Measurements from ENCODE around the gene PAN2.

Gene PAN2

DNA sequence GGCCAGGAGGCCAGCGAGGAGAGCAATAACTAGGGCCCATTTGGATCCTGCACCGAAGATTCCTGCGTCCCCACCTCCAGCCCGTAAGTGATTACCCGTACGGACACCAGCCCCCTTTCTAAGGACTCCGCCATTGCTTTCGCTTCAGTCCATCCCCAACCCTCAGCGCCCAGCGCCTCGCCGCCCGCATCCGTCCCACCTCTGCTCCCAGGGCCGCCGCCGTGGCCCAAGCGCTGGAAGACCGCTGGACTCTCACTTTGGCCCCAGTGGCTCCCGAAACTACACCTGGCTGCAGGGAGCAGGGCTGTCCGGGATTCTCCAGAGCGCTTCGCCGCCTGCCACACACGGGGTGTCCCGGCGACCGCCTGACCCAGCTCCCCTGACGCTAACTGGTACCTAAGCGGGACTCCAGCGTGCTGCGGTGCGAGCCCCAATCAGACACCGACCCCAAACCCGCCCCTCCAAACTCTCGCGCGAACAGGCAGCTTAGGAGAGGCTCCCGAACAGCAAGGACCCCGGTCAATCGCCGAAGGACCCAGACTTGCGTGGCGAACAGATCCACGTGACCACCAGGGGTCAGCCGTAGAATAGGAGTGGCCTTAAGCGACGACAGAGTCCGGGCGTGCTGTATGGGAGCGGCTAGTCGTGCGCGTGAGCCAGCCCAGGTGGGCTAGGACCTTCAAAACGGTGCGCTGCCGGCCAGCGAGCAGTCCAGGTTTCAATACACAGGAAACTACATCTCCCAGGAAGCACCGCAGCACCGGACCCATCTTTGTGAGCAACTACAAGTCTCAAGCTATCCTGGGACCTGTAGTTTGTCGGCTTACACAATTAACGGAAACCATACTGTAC is 18.0 kb downstream of the PAN2 start, which contains the start of gene CNPY2:
CNPY2 (minus strand) TSS at position 367 of the 852 bp plus-strand sequence. CDS start 771 bp downstream, outside the sequence.
- H3K27me3 ChIP-seq (ENCODE audit: insufficient read depth, low read depth, severe bottlenecking): no peaks in the 10 kb centered on the region
- H3K9me3 ChIP-seq (ENCODE audit: severe bottlenecking): no peaks in the 10 kb centered on the region
- H3K36me3 ChIP-seq: peaks cover 45% of the 10 kb centered on the region
- DNase-seq: peak; percentile 99
- TF ChIP-seq, protein P1, sequence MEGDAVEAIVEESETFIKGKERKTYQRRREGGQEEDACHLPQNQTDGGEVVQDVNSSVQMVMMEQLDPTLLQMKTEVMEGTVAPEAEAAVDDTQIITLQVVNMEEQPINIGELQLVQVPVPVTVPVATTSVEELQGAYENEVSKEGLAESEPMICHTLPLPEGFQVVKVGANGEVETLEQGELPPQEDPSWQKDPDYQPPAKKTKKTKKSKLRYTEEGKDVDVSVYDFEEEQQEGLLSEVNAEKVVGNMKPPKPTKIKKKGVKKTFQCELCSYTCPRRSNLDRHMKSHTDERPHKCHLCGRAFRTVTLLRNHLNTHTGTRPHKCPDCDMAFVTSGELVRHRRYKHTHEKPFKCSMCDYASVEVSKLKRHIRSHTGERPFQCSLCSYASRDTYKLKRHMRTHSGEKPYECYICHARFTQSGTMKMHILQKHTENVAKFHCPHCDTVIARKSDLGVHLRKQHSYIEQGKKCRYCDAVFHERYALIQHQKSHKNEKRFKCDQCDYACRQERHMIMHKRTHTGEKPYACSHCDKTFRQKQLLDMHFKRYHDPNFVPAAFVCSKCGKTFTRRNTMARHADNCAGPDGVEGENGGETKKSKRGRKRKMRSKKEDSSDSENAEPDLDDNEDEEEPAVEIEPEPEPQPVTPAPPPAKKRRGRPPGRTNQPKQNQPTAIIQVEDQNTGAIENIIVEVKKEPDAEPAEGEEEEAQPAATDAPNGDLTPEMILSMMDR (IDR thresholded peaks at IDR 0.05; ENCODE audit: low read depth, low read length): peak; percentile 41; the same call in 1 of the 2 replicates
- H3K27ac ChIP-seq: peak within 1 kb of the TSS; percentile 79
- peak within 1 kb of the TSS; percentile 89 for H3K4me3 ChIP-seq (ENCODE audit: low read depth, low read length)

DNA sequence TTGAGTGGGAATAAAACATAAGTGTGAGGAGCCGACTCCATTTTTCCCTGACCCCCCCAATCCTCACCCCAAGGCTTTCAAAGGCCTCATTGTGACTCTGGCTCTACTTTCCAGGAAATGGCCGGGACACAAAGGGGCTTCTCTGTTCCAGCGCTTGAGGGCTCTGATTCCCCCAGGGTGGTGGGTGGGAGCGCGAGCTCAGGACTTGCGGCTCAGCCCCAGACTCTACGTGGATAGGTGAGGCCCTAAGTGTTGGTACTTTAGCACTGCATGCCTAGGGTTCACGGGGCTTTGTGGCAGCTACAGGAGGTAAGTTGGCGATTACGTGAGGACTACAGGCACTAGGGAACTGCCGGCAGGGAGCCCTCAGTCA is 18.6 kb downstream of the PAN2 start:
- TF ChIP-seq, protein P1 (IDR thresholded peaks at IDR 0.05; ENCODE audit: low read depth, low read length): no peak
- peak overlapping the region; percentile 79 for H3K27ac ChIP-seq
- DNase-seq: peak; percentile 10
- no peaks in the 10 kb centered on the region for H3K9me3 ChIP-seq (ENCODE audit: severe bottlenecking)
- H3K4me3 ChIP-seq (ENCODE audit: low read depth, low read length): peak overlapping the region; percentile 89
- no peaks in the 10 kb centered on the region for H3K27me3 ChIP-seq (ENCODE audit: insufficient read depth, low read depth, severe bottlenecking)
- peaks cover 49% of the 10 kb centered on the region for H3K36me3 ChIP-seq

DNA sequence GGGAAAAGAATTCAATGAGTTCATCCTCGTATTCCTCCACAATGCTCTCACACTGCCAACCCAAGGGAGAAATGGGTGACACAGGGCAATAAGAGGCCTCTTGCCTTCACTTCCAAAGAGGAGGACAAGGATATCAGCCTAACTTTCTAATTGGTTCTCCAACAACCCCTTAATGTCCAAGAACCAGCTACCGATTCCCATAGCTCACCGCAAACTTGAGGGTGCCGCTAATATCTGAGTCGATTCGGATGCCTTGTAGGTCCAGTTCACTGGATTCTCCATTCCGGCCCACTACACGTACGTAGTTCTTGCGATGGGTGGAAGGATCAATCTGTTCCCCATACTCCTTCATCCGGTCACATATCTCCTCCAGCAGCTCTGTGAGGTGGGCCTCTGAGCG is 22.8 kb downstream of the PAN2 start:
- DNase-seq: no peak
- peaks cover 62% of the 10 kb centered on the region for H3K36me3 ChIP-seq
- H3K9me3 ChIP-seq (ENCODE audit: severe bottlenecking): no peaks in the 10 kb centered on the region
- H3K4me3 ChIP-seq (ENCODE audit: low read depth, low read length): no peak overlapping the region
- TF ChIP-seq, protein P1 (IDR thresholded peaks at IDR 0.05; ENCODE audit: low read depth, low read length): no peak
- no peaks in the 10 kb centered on the region for H3K27me3 ChIP-seq (ENCODE audit: insufficient read depth, low read depth, severe bottlenecking)
- no peak overlapping the region for H3K27ac ChIP-seq

DNA sequence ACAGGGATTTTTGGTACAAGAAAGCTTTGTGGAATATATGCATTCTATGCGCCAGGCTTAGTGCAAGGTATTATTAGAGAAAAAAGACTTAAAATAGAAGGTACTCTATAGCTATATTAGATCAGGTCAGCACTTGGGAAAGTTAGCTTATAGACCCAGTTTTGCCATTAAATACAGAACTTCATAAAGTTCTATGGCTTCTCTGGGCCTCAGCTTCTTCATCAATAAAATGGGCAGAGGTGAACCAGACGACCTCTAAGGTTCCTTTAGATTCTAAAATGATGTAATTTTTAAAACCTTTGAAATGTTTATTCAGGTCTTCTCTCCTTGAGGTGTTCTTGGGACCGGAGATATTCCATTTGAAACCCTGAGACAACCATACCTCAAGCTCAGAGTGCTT is 25.1 kb downstream of the PAN2 start:
- peaks cover 65% of the 10 kb centered on the region for H3K36me3 ChIP-seq
- no peaks in the 10 kb centered on the region for H3K27me3 ChIP-seq (ENCODE audit: insufficient read depth, low read depth, severe bottlenecking)
- no peak overlapping the region for H3K4me3 ChIP-seq (ENCODE audit: low read depth, low read length)
- H3K9me3 ChIP-seq (ENCODE audit: severe bottlenecking): no peaks in the 10 kb centered on the region
- no peak for DNase-seq
- no peak overlapping the region for H3K27ac ChIP-seq
- TF ChIP-seq, protein P1 (IDR thresholded peaks at IDR 0.05; ENCODE audit: low read depth, low read length): no peak

DNA sequence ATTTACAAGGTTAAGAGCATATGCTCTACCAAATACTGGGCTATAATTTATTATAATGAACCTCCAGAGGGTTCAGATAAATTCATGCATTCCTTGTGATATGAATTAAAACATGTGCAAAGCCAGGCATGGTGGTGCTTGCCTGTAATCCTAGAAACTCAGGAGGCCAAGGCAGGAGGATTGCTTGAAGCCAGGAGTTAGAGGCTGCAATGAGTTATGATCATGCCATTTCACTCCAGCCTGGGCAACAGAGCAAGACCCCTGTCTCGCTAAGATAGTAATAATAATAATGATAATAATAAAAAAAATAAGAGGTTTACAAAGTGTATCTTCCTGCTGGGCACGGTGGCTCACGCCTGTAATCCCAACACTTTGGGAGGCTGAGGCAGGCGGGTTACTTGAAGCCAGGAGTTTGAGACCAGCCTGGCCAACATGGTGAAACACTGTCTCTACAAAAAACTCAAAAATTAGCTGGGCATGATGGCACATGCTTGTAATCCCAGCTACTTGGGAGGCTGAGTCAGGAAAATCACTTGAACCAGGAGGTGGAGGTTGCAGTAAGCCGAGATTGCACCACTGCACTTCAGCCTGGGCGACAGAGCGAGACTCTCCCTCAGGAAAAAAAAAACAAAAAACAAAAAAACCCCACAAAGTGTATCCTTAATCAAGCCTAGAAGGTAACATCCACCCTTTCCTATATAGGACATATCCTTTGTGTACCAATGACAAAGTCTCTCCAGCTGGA is 26.4 kb downstream of the PAN2 start:
- TF ChIP-seq, protein P1 (IDR thresholded peaks at IDR 0.05; ENCODE audit: low read depth, low read length): no peak
- Histone ChIP-seq H3K27me3 (ENCODE audit: insufficient read depth, low read depth, severe bottlenecking) (no peaks in the 10 kb centered on the region), H3K9me3 (ENCODE audit: severe bottlenecking) (no peaks in the 10 kb centered on the region), H3K4me3 (ENCODE audit: low read depth, low read length) (no peak overlapping the region), H3K27ac (no peak overlapping the region), H3K36me3 (peaks cover 56% of the 10 kb centered on the region)
- DNase-seq: no peak
